ENCODE measurements around the gene CDC25C. TPM values are rescaled to one million over a fixed set of nuclear protein-coding genes. Genes with fewer than 3 reads are reported as not detected.

The CDC25C gene
- total RNA-seq, 1 experiment from 2014 or later: 18.8 TPM

DNA sequence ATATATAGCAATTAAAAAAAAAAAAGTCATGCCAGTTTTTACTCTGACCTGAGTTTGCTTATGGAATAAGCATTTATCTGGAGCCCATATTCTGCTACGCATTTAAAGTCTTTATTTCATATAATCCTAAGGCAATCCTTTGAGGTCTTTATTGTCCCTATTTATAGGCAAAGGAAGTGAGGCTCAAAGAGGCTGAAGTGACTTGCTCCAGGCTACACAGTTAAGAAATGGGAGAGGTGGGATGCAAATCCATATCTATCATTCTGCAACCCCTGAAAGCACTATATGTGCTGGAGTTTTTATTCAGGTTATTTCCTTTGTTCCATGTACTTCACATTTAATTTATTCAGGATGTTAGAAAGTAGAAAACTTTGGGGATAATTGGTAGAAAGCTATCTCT is 33.0 kb upstream of the CDC25C start:
- CTCF ChIA-PET: interaction anchor here (7.7 kb wide), 1 partner anchor 11 kb away, joined by 69 read pairs; the partner anchor contains the start of gene KDM3B
- Mint-ChIP-seq H3K9me3 (no peaks in the 10 kb centered on the region), H3K4me1 (peaks cover 11% of the 10 kb centered on the region), H3K27me3 (ENCODE audit: low read depth) (no peaks in the 10 kb centered on the region), H3K4me3 (no peak overlapping the region), H3K36me3 (no peaks in the 10 kb centered on the region; the same call in 1 of the 2 replicates), H3K27ac (no peak overlapping the region)
- TF ChIP-seq AR (CRISPR knock-in tag; IDR thresholded peaks at IDR 0.05) (no peak), TP53 (CRISPR knock-in tag; IDR thresholded peaks at IDR 0.05) (no peak), MXD4 (CRISPR knock-in tag; IDR thresholded peaks at IDR 0.05; ENCODE audit: borderline replicate concordance) (no peak), NFATC4 (CRISPR knock-in tag; IDR thresholded peaks at IDR 0.05) (no peak), ZNF512 (CRISPR knock-in tag; IDR thresholded peaks at IDR 0.05; ENCODE audit: borderline replicate concordance) (no peak), ZNF423 (CRISPR knock-in tag; IDR thresholded peaks at IDR 0.05) (no peak), IRF1 (CRISPR knock-in tag; IDR thresholded peaks at IDR 0.05) (no peak), TEAD4 (CRISPR knock-in tag; IDR thresholded peaks at IDR 0.05) (no peak), ZNF138 (CRISPR knock-in tag; conservative IDR thresholded peaks at IDR 0.05) (no peak)
- TF ChIP-seq, protein P1, sequence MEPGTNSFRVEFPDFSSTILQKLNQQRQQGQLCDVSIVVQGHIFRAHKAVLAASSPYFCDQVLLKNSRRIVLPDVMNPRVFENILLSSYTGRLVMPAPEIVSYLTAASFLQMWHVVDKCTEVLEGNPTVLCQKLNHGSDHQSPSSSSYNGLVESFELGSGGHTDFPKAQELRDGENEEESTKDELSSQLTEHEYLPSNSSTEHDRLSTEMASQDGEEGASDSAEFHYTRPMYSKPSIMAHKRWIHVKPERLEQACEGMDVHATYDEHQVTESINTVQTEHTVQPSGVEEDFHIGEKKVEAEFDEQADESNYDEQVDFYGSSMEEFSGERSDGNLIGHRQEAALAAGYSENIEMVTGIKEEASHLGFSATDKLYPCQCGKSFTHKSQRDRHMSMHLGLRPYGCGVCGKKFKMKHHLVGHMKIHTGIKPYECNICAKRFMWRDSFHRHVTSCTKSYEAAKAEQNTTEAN (CRISPR knock-in tag; IDR thresholded peaks at IDR 0.05): no peak
- TF ChIP-seq, protein P2, sequence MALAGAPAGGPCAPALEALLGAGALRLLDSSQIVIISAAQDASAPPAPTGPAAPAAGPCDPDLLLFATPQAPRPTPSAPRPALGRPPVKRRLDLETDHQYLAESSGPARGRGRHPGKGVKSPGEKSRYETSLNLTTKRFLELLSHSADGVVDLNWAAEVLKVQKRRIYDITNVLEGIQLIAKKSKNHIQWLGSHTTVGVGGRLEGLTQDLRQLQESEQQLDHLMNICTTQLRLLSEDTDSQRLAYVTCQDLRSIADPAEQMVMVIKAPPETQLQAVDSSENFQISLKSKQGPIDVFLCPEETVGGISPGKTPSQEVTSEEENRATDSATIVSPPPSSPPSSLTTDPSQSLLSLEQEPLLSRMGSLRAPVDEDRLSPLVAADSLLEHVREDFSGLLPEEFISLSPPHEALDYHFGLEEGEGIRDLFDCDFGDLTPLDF (CRISPR knock-in tag; IDR thresholded peaks at IDR 0.05): no peak
- POLR2A ChIA-PET: no interaction called here
- ATAC-seq: no peak
- DNase-seq (ENCODE audit: low spot score): no peak

DNA sequence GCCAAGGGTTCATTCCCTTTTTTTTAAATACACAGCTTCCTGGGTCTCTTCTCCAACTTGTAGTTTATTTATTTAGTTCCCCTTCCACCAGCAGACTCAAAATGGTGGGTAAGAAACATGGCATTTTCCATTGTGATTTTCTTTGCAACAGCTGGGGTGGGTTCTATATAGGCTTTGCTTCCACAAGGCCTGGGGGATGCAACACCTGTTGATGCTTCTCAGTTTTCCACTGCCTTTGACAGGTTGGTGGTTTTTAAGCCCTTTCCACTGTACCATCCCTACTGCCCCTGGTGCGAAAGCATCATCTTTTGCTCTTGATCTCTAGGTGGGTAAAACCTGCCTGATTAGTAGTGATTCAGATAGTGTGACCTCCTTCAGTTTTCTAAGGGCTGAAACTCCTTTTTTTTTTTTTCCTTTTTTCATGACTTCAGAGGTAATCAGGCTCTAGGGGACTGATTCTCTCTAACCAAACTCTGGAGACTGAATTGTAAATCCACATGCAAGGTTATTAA is 29.4 kb upstream of the CDC25C start:
- Mint-ChIP-seq H3K36me3 (no peaks in the 10 kb centered on the region; the same call in 1 of the 2 replicates), H3K4me3 (no peak overlapping the region), H3K4me1 (peaks cover 11% of the 10 kb centered on the region), H3K9me3 (no peaks in the 10 kb centered on the region), H3K27me3 (ENCODE audit: low read depth) (no peaks in the 10 kb centered on the region), H3K27ac (peak overlapping the region; percentile 69)
- DNase-seq (ENCODE audit: low spot score) (no peak), ATAC-seq (no peak)
- CTCF ChIA-PET: interaction anchor here (2.7 kb wide), 1 partner anchor 8 kb away, joined by 13 read pairs; the partner anchor contains the start of gene KDM3B
- POLR2A ChIA-PET: no interaction called here
- TF ChIP-seq ZSCAN18 (CRISPR knock-in tag; IDR thresholded peaks at IDR 0.05): no peak
- TF ChIP-seq, protein P3, sequence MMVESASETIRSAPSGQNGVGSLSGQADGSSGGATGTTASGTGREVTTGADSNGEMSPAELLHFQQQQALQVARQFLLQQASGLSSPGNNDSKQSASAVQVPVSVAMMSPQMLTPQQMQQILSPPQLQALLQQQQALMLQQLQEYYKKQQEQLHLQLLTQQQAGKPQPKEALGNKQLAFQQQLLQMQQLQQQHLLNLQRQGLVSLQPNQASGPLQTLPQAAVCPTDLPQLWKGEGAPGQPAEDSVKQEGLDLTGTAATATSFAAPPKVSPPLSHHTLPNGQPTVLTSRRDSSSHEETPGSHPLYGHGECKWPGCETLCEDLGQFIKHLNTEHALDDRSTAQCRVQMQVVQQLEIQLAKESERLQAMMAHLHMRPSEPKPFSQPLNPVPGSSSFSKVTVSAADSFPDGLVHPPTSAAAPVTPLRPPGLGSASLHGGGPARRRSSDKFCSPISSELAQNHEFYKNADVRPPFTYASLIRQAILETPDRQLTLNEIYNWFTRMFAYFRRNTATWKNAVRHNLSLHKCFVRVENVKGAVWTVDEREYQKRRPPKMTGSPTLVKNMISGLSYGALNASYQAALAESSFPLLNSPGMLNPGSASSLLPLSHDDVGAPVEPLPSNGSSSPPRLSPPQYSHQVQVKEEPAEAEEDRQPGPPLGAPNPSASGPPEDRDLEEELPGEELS (CRISPR knock-in tag; IDR thresholded peaks at IDR 0.05): no peak
- TF ChIP-seq GRHL2 (CRISPR knock-in tag; IDR thresholded peaks at IDR 0.05; ENCODE audit: insufficient replicate concordance, severe bottlenecking): no peak
- no peak for TF ChIP-seq E2F5 (CRISPR knock-in tag; IDR thresholded peaks at IDR 0.05)
- TF ChIP-seq, protein P4, sequence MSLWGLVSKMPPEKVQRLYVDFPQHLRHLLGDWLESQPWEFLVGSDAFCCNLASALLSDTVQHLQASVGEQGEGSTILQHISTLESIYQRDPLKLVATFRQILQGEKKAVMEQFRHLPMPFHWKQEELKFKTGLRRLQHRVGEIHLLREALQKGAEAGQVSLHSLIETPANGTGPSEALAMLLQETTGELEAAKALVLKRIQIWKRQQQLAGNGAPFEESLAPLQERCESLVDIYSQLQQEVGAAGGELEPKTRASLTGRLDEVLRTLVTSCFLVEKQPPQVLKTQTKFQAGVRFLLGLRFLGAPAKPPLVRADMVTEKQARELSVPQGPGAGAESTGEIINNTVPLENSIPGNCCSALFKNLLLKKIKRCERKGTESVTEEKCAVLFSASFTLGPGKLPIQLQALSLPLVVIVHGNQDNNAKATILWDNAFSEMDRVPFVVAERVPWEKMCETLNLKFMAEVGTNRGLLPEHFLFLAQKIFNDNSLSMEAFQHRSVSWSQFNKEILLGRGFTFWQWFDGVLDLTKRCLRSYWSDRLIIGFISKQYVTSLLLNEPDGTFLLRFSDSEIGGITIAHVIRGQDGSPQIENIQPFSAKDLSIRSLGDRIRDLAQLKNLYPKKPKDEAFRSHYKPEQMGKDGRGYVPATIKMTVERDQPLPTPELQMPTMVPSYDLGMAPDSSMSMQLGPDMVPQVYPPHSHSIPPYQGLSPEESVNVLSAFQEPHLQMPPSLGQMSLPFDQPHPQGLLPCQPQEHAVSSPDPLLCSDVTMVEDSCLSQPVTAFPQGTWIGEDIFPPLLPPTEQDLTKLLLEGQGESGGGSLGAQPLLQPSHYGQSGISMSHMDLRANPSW (CRISPR knock-in tag; conservative IDR thresholded peaks at IDR 0.05; ENCODE audit: low read depth): no peak
- TF ChIP-seq ZNF138 (CRISPR knock-in tag; conservative IDR thresholded peaks at IDR 0.05): no peak

Data from WTC11 (cell line).